T-helper 2 cell (primary cell): ENCODE measurements around the gene IL27RA.
"Not testable (repeated sequence)": the region's sequence is repeated elsewhere in the genome, so short reads cannot be mapped to it uniquely, and the experiment has no call there.

Experiments used
- DNase-seq, 5 experiments: peaks; one replicate each; pipeline versions ENCODE4 v3.0.0 to v3.0.0-alpha.2; 2012 to 2022

IL27RA gene

DNA sequence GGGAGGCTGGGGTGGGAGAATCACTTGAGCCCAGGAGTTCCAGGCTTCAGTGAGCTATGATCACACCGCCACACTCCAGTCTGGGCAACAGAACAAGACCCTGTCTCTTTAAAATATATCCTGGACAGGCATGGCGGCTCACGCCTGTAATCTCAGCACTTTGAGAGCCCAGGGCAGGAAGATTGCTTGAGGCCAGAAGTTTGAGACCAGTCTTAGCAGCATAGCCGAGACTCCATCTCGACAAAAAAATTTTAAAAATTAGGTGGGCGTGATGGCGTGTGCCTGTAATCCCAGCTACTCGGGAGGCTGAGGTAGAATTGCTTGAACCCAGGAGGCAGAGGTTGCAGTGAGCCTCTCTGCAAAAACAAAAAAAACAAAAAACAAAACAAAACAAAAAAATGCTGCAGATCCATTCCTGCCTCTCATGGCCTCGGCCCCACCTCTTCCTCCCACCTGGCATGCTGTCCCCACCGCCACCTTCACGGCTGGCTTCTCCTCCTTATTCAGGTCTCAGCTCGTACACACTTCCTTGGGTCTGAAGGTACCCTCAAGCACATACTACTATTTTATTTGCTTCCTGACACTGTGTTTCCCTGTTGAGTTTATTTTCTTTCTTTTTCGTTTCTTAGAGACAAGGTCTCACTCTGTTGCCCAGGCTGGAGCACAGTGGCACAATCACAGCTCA, 30.7 kb upstream of the IL27RA start:
- no peak for DNase-seq

GRCh38 chr19:14002571-14003250, 28.9 kb upstream of the IL27RA start:
- peak in 2 of 5 experiments; percentile 52 to 79 for DNase-seq

DNA sequence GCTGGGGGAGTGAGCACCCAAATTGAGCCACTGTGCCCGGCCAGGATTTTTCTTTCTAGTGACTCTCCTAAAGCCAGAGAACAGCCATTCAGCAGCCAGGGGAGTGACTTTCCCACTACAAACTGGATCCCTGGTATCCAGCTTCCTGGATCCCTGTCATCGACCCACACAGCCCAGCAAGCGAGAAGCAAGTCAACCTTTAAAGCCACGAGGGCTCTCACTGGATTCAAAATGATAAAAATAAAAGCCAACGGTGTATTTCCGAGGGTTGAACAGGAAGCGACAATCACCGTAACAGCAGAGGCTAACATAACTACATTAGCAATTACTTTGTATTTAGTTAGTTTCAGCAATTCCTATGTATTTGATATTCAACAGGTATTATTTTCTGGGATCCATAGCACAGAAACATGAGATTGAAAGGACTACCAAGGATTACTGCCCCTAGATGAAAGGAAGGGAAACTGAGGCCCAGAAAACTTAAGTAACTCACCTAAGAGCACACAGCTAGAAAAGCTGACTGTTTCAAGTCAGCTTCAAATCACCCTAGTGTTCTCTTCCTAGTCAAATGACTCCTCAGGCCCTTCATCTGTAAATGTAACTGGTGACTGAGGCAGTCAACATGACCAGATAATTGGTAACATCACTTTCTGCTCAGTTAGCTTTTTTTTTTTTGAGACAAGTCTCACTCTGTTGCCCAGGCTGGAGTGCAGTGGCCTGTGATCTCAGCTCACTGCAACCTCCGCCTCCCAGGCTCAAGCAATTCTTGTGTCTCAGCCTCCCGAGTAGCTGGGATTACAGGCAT, 28.1 kb upstream of the IL27RA start:
- peak in 1 of 5 experiments; percentile 65 for DNase-seq

GRCh38 chr19:14004619-14005348, 26.8 kb upstream of the IL27RA start:
- DNase-seq, result no peak

GRCh38 chr19:14005349-14006084, 26.0 kb upstream of the IL27RA start:
- peak; percentile 86 to 95 (median 91) for DNase-seq

- DNase-seq, result peak; percentile 99 to 100 (median 100)
These were observed 25.3 kb upstream of the IL27RA start, which contains the start of gene RFX1 for GRCh38 chr19:14006085-14006765. TSS of gene RFX1 (minus strand) at chr19:14006320. CDS start at chr19:13993843, 12,477 bp downstream.

DNA sequence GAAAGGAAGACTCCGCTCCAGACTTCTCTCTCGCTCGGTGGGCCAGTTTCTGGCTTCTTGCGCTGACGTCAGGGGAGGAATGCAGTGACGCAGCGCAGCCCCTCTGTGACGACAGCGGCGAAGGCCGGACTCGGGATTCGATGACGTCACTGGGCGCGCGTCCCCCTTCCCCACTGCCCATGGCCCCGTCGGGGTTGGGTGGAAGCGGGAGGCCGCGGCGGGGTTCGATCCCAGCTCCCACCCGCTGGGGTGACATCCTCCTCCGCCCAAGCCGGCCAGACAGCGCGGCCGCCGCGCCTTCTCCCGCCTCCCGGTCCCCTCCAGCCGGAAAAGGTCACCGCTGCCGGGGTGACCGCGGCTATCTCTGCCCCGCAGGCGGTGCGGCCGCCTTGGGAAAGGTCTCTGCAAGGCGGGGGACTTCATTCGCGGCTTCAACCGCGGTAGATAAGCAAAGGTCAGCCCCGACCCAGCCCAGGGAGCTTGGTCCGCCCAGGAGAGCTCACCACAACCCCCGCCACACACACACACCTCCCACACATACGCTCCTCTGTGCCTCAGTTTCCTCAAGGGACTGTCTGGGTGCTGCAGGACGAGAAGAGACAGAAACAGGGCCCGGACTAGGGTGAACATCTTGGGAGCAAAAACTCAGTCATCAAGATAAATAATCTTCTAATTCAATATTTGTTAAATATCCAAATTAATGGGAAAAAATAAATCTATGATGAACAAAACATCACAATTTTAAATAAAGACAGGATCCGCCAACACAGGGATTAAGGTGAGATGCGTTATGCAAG, 24.6 kb upstream of the IL27RA start:
- DNase-seq, result peak in 1 of 5 experiments; percentile 43

DNA sequence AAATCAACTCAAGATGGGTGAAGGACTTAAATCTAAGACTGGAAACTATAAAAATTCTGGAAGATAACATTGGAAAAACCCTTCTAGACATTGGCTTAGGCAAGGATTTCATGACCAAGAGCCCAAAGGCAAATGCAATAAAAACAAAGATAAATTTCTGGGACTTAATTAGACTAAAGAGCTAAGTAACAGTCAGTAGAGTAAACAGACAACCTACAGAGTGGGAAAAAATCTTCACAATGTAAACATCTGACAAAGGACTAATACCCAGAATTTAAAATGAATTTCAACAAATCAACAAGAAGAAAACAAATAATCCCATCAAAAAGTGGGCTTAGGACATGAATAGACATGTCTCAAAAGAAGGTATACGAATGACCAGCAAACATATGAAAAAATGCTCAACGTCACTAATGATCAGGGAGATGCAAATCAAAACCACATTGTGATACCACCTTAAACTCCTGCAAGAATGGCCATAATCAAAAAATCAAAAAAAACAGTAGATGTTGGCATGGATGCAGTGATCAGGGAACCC, 19.1 kb upstream of the IL27RA start:
- DNase-seq, result no peak

DNA sequence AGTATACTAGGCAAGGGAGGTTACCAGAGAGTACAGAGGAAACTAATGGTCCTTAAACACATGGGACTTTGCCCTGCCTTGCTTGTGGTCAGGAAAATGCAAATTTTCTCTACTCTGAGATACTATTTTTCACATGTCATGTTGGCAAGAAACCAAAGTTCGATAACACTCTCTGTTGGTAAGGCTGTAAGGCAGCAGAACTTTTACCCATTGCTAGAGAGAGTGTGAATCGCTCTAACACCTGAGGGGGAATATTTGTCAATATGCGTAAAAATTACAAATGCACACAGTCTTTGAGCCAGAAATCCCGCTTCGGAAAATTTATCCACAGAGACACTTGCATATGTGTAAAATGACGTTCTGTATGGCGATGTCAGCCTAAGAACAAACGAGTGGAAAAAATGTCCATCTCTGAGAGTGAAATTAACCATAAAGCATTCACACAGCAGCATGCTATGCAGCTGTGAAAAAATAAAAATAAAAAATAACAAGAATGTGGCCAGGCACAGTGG, 16.0 kb upstream of the IL27RA start:
- no peak for DNase-seq

DNA sequence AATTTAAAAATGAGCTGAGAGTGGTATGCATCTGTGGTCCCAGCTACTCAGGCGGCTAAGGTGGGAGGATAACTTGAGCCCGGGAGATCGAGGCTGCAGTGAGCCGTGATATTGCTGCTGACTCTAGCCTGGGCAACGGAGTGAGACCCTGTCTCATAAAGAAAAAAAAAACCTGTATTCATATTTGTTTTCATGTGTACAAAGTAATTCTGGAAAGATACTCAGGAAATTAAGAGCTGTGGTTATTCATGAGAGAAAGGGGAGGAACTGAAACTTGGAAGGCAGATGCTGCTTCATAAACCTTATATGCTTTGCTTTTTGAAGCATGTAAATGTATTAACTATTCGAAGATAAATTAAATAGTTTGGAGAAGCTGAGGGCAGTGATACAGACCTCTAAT, 12.5 kb upstream of the IL27RA start:
- no peak for DNase-seq

- not testable (repeated sequence) for DNase-seq
These were observed 11.8 kb upstream of the IL27RA start for GRCh38 chr19:14019739-14020138.

DNA sequence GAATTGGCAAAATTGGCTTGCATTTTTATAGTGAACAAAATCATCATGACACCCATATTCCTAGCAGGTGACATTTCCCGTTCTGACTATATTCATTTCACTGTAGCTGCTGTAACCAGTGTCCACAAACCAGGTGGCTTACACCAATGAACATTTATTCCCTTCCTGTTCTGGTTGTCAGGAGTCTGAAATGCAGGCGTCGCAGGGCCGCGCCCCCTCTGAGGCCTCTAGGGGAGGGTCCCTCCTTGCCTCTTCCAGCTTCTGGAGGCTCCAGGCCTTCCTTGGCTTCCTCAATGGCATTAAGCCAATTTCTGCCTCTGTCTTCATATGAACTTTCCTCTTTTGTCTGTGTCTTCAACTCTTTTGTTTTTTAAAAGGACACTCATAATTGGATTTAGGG, 10.1 kb upstream of the IL27RA start:
- DNase-seq, result no peak

GRCh38 chr19:14022469-14022868, 9.1 kb upstream of the IL27RA start:
- DNase-seq, result no peak

GRCh38 chr19:14023404-14024235, 7.9 kb upstream of the IL27RA start:
- DNase-seq, result no peak

DNA sequence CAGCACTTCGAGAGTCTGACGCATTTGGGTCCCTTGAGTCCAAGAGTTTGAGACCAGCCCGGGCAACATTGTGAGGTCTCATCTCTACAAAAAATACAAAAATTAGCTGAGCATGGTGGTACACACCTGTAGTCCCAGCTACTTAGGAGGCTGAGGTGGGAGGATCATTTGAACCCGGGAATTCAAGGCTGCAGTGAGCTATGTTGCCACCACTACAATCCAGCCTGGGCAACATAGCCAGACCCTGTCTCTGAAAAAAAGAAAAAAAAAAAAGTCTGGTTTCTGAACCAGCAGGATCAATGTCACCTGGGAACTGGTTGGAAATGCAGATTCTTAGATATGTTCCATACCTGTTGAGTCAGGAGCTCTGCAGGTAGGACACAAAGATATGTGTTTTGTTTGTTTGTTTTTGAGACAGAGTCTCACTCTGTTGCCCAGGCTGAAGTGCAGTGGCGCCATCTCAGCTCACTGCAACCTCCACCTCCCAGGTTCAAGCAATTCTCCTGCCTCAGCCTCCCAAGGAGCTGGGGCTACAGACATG, 4.8 kb upstream of the IL27RA start:
- not testable (repeated sequence) for DNase-seq

- no peak for DNase-seq
These were observed 3.6 kb upstream of the IL27RA start, which contains the start of gene RLN3 for GRCh38 chr19:14027856-14028450. TSS of gene RLN3 (plus strand) at chr19:14028148. CDS start at chr19:14028205, 57 bp downstream.

DNA sequence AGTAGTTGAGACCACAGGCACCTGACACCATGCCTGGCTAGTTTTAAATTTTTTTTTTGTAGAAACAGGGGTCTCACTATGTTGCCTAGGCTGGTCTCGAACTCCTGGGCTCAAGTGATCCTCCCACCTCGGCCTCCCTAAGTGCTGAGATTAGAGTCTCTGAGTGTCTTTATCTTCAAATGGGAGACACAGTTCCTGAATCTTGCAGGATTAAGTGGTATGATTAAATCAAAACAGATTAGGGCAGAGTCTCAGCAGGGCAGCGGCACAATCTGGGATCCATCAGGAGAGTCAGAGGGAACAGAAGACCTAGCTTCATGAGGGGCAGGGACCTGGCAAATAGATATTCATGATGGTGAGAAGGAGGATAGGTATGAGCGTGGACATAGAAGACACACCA, 2.7 kb upstream of the IL27RA start:
- no peak for DNase-seq
